ENCODE data around the gene PRR11. TPM values are rescaled to one million over a fixed set of nuclear protein-coding genes. Genes with fewer than 3 reads are reported as not detected.

Gene PRR11
- total and polyA plus RNA-seq, 2 of the 4 experiments (the other 2 are of a cell fraction): 8.6 to 24.0 TPM

- peak within 1 kb of the TSS; percentile 95; the same call in 2 of the 3 replicates for H2BK15ac ChIP-seq (ENCODE audit: low read depth, low read length)
- peak within 1 kb of the TSS; percentile 94 for H2AFZ ChIP-seq (replicated peaks; ENCODE audit: low read length, poor library complexity)
- peaks cover 2% of the 10 kb centered on the region for H3K4me1 ChIP-seq (ENCODE audit: control insufficient read depth, insufficient read depth, low read length)
- peak within 1 kb of the TSS; percentile 99 for H2AK9ac ChIP-seq (replicated peaks; ENCODE audit: low read depth, low read length, poor library complexity)
- in situ Hi-C loops (cut with MboI; ENCODE audit: low sequenced_read_pairs): no loop called here
- peak within 1 kb of the TSS; percentile 73; the same call in 1 of the 2 replicates for H2BK20ac ChIP-seq (ENCODE audit: low read depth, low read length)
- peak within 1 kb of the TSS; percentile 85 to 99 for H4K8ac ChIP-seq (ENCODE audit: low read depth in 2 of 2, low read length in 2 of 2)
- peak within 1 kb of the TSS; percentile 73 for H2BK120ac ChIP-seq (ENCODE audit: low read depth, low read length)
- ATAC-seq (ENCODE audit: low read depth) (peak; percentile 86), DNase-seq (no peak)
- H3K27ac ChIP-seq (ENCODE audit: insufficient read depth, low read length): peak within 1 kb of the TSS; percentile 89
- peak within 1 kb of the TSS; percentile 59 for H3K18ac ChIP-seq (ENCODE audit: low read depth, low read length)
- H3K9me3 ChIP-seq (ENCODE audit: control insufficient read depth, insufficient read depth, low read length): no peaks in the 10 kb centered on the region
- H4K5ac ChIP-seq (ENCODE audit: low read depth, low read length): peak within 1 kb of the TSS; percentile 65
- 0% methylated on average over 13 of the region's 39 CpGs; no CpG with 5 or more reads in 1 of the 2 experiments for WGBS, 2 experiments (ENCODE audit: extremely low coverage in 2 of 2, insufficient read length in 1 of 2)
- H3K4ac ChIP-seq (ENCODE audit: low read depth, low read length): peak within 1 kb of the TSS; percentile 96
- peaks cover 3 to 28% of the 10 kb centered on the region in 2 experiments; a peak in 3 of 4 replicates for H3K79me1 ChIP-seq (ENCODE audit: low read depth in 1 of 2, low read length in 2 of 2)
- no peaks in the 10 kb centered on the region for H3K27me3 ChIP-seq (ENCODE audit: control insufficient read depth, insufficient read depth, low read length)
- H4K20me1 ChIP-seq (ENCODE audit: insufficient read depth, low read length): peaks cover 5% of the 10 kb centered on the region
- peak within 1 kb of the TSS; percentile 98 for H4K91ac ChIP-seq (ENCODE audit: insufficient read depth, low read depth, low read length)
- H3K9me1 ChIP-seq (ENCODE audit: insufficient read depth, low read length): peaks cover 2% of the 10 kb centered on the region
- TF ChIP-seq MAFK (IDR thresholded peaks at IDR 0.05; ENCODE audit: low read depth, low read length) (no peak; the same call in 1 of the 2 replicates), SMC3 (IDR thresholded peaks at IDR 0.05; ENCODE audit: low read depth, low read length) (0 out of 2 replicates have a peak, but pooled peaks have one; percentile 7), MXI1 (IDR thresholded peaks at IDR 0.05; ENCODE audit: borderline replicate concordance, low read depth, low read length) (peak; percentile 29; the same call in 1 of the 2 replicates), MAZ (IDR thresholded peaks at IDR 0.05; ENCODE audit: borderline replicate concordance, low read depth, low read length) (peak; percentile 81; the same call in 1 of the 2 replicates), CTCF (conservative IDR thresholded peaks at IDR 0.05; ENCODE audit: low read depth, low read length) (no peak), BHLHE40 (IDR thresholded peaks at IDR 0.05; ENCODE audit: low read depth, low read length) (no peak), CEBPB (IDR thresholded peaks at IDR 0.05; ENCODE audit: low read depth, low read length) (no peak), POLR2A (IDR thresholded peaks at IDR 0.05; ENCODE audit: low read depth, low read length) (0 out of 2 replicates have a peak, but pooled peaks have one; percentile 9), USF2 (IDR thresholded peaks at IDR 0.05; ENCODE audit: low read depth, low read length) (no peak), ELK1 (IDR thresholded peaks at IDR 0.05; ENCODE audit: borderline replicate concordance, low read depth, low read length) (no peak), RAD21 (IDR thresholded peaks at IDR 0.05; ENCODE audit: low read length) (no peak), FOS (IDR thresholded peaks at IDR 0.05; ENCODE audit: low read depth, low read length) (peak; percentile 90)
- H3K9ac ChIP-seq (ENCODE audit: low read depth, low read length): peak within 1 kb of the TSS; percentile 92
- peak within 1 kb of the TSS; percentile 93 for H3K14ac ChIP-seq (replicated peaks; ENCODE audit: low read depth, low read length)
- POLR2A ChIA-PET (ENCODE audit: unreplicated experiment): no interaction called here
- peak within 1 kb of the TSS; percentile 95 for H2BK5ac ChIP-seq (ENCODE audit: low read depth, low read length, poor library complexity, severe bottlenecking)
- peaks cover 1% of the 10 kb centered on the region; the same call in 1 of the 2 replicates for H3K36me3 ChIP-seq (ENCODE audit: control insufficient read depth, insufficient read depth, low read length)
- dilution Hi-C loops (cut with HindIII; ENCODE audit: low sequenced_read_pairs, unreplicated experiment): no loop called here
- peak within 1 kb of the TSS; percentile 100 for H3K23ac ChIP-seq (ENCODE audit: low read depth, low read length)
- H3K4me2 ChIP-seq (ENCODE audit: low read depth, low read length): peak within 1 kb of the TSS; percentile 71
- CTCF ChIA-PET: interaction anchor here (0.5 to 1.1 kb wide), 2 partner anchors 17 to 377 kb away, joined by 4 to 5 read pairs; no protein-coding TSS in a partner anchor
- intact Hi-C loops (cut with micrococcal nuclease): loop anchor here (1.0 to 10.0 kb wide), 3 partner anchors 49 to 520 kb away; partner anchors contain the start of gene TRIM37
- H2AK5ac ChIP-seq (ENCODE audit: low read depth, low read length): peak within 1 kb of the TSS; percentile 96
- peak within 1 kb of the TSS; percentile 99 for H3K56ac ChIP-seq (ENCODE audit: extremely low read depth, insufficient read depth, low read length)
- TSS peak; percentile 42 for BruUV-seq (replicated peaks)
- H3K4me3 ChIP-seq (ENCODE audit: insufficient read depth, low read depth, low read length): peak within 1 kb of the TSS; percentile 73
Measured at GRCh38 chr17:59154721-59155438, 666 bp upstream of the PRR11 start, which contains the start of gene SKA2. Gene SKA2, minus strand, starts transcription at chr17:59155186. Its CDS starts 23 bp downstream, at chr17:59155163.
